Adipocyte (in vitro differentiated cells): Measurements from ENCODE around the gene OAS2.

ENCODE experiments used
- DNase-seq: peaks from one replicate; pipeline ENCODE4 v3.0.0-alpha.2; 2015; ENCODE audit warnings: low read depth
- H3K27me3 ChIP-seq: replicated peaks from 2 replicates; pipeline ENCODE4 v1.7.0; 2013; ENCODE audit warnings: mild to moderate bottlenecking, low read length, moderate library complexity; ENCODE audit not compliant: control insufficient read depth, insufficient read depth
- H3K36me3 ChIP-seq: 2 replicates; pipeline ENCODE4 v1.7.0; 2013; ENCODE audit warnings: low read length, mild to moderate bottlenecking, moderate library complexity; ENCODE audit not compliant: control insufficient read depth, insufficient read depth, severe bottlenecking
- H3K4me1 ChIP-seq: 2 replicates; pipeline ENCODE4 v1.7.0; 2013; ENCODE audit warnings: mild to moderate bottlenecking, low read length, moderate library complexity; ENCODE audit not compliant: control insufficient read depth, insufficient read depth
- H3K4me3 ChIP-seq: 2 replicates; pipeline ENCODE4 v1.7.0; 2013; ENCODE audit warnings: mild to moderate bottlenecking, low read length, moderate library complexity
- H3K9ac ChIP-seq: 2 replicates; pipeline ENCODE4 v1.7.0; 2013; ENCODE audit warnings: mild to moderate bottlenecking, low read length, moderate library complexity
- H3K9me3 ChIP-seq: 2 replicates; pipeline ENCODE4 v1.7.0; 2013; ENCODE audit warnings: mild to moderate bottlenecking, low read length, moderate library complexity; ENCODE audit not compliant: control insufficient read depth

Gene OAS2

GRCh38 chr12:112971248-112971647, 7.1 kb upstream of the OAS2 start:
- Histone ChIP-seq H3K4me3 (no peak overlapping the region), H3K9ac (no peak overlapping the region), H3K9me3 (no peaks in the 10 kb centered on the region), H3K36me3 (peaks cover 6% of the 10 kb centered on the region), H3K4me1 (no peaks in the 10 kb centered on the region), H3K27me3 (no peaks in the 10 kb centered on the region)
- no peak for DNase-seq

DNA sequence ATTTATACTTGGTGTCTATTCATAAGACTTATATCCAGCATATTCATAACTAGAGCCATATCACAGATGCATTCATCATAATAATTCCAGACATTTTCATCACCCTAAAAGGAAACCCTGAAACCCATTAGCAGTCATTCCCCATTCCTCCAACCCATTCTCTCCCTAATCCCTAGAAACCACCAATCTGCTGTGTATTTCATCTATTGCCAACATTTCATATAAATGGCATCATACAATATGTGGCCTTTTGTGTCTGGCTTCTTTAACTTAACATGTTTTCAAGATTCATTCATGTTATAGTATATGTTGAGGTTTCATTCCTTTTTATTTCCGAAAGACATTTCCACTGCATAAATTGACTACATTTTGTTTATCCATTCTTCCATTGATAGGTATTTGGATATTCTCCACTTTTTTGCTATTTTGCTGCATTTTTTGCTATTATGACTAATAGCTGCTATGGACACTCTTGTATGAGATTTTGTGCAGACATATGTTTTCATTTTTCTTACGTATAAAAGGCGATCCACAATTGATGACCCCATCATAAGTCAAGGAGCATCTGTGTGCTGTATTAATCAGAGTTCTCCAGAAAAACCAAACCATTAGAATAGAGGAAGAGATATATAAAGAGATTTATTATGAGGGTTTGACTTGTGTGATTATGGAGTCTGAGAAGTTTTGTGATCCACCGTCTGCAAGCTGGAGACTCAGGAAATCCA, 5.1 kb upstream of the OAS2 start:
- Histone ChIP-seq H3K9ac (no peak overlapping the region), H3K9me3 (no peaks in the 10 kb centered on the region), H3K4me3 (no peak overlapping the region), H3K36me3 (peaks cover 6% of the 10 kb centered on the region), H3K27me3 (no peaks in the 10 kb centered on the region), H3K4me1 (peaks cover 7% of the 10 kb centered on the region)
- no peak for DNase-seq

- no peak for DNase-seq
- Histone ChIP-seq H3K36me3 (peaks cover 6% of the 10 kb centered on the region), H3K9me3 (no peaks in the 10 kb centered on the region), H3K4me3 (no peak overlapping the region), H3K9ac (no peak overlapping the region), H3K27me3 (no peaks in the 10 kb centered on the region), H3K4me1 (peaks cover 11% of the 10 kb centered on the region)
These were observed 4.5 kb upstream of the OAS2 start for GRCh38 chr12:112973818-112974231.

- no peaks in the 10 kb centered on the region for H3K9me3 ChIP-seq
- H3K27me3 ChIP-seq = no peaks in the 10 kb centered on the region
- H3K36me3 ChIP-seq = peaks cover 2% of the 10 kb centered on the region
- DNase-seq = no peak
- H3K9ac ChIP-seq = no peak overlapping the region
- H3K4me3 ChIP-seq = no peak overlapping the region
- H3K4me1 ChIP-seq = peaks cover 21% of the 10 kb centered on the region
These were observed 3.4 kb upstream of the OAS2 start for GRCh38 chr12:112974904-112975303.

DNA sequence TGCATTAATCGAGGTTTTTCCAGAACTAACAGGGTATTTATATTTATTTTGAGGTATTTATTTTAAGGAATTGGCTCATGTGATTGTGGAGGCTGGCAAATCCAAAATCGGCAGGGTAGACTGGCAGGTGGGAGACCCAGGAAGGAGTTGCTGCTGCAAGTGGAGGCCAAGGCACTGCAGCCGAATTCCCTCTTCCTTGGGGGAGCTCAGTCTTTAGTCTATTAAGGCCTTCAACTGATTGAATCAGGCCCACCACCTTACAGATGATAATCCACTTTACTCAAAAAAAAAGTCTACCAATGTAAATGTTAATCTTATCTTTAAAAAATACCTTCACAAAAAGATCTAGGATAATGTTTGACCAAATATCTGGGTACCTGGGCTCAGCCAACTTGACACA, 1.2 kb upstream of the OAS2 start:
- Histone ChIP-seq H3K9me3 (peaks cover 5% of the 10 kb centered on the region), H3K36me3 (no peaks in the 10 kb centered on the region), H3K4me3 (no peak overlapping the region), H3K9ac (no peak overlapping the region), H3K4me1 (peaks cover 21% of the 10 kb centered on the region), H3K27me3 (no peaks in the 10 kb centered on the region)
- no peak for DNase-seq

DNA sequence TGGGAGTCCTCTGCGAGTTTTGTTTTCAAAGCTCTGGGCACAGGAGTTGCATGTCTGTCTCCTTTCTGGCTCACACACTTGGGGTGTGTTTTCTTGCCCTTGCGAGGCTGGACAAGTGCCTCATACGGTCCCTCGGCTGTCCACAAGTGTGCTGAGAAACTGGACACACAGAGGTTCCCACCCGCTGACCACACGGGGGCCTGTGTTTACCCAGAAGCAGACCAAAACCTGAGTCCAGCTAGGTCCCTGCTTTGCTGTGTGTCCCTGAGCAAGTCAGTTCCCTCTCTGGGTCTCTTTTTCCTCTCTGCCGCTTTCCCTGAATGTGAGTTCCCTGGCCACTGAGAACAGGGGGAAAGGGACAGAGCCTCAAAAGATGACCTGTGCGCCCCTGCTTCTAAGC, 678 bp upstream of the OAS2 start:
- no peak for DNase-seq

GRCh38 chr12:112979041-112979680, 842 bp downstream of the OAS2 start:
- peak overlapping the region; percentile 90 for H3K9ac ChIP-seq
- H3K4me1 ChIP-seq = peaks cover 21% of the 10 kb centered on the region
- no peak for DNase-seq
- peak overlapping the region; percentile 88 for H3K4me3 ChIP-seq
- no peaks in the 10 kb centered on the region for H3K36me3 ChIP-seq
- peaks cover 8% of the 10 kb centered on the region for H3K9me3 ChIP-seq
- no peaks in the 10 kb centered on the region for H3K27me3 ChIP-seq

More for the DNA sequence above, 678 bp upstream of the OAS2 start:
- Histone ChIP-seq H3K4me1 (peaks cover 21% of the 10 kb centered on the region), H3K36me3 (no peaks in the 10 kb centered on the region), H3K9ac (peak overlapping the region; percentile 90), H3K9me3 (peaks cover 8% of the 10 kb centered on the region), H3K4me3 (peak overlapping the region; percentile 88), H3K27me3 (no peaks in the 10 kb centered on the region)

DNA sequence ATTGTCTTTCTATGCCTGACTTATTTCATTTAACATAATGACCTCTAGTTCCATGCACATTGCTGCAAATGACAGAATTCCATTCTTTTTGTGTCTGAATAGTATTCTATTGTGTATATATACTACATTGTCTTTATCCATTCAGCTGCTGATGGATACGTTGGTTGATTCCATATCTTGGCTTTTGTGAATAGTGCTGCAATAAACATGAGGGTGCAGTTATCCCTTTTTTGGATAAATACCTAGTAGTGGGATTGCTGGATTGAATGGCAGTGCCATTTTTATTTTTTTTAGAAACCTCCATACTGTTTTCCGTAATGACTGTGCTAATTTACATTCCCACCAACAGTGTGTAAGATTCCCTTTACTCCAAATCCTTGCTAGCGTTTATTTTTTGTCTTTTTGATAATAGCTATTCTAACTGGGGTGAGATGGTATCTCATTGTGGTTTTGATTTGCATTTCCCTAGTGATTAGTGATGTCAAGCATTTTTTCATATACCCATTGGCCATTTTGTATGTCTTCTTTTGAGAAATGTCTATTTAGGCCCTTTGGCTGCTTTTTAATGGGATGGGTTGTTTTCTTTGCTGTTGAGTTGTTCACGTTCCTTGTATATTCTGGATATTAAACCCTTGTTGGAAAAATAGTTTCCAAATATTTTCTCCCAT, 2.3 kb downstream of the OAS2 start:
- Histone ChIP-seq H3K4me3 (peak overlapping the region; percentile 44), H3K4me1 (peaks cover 21% of the 10 kb centered on the region), H3K9me3 (peaks cover 15% of the 10 kb centered on the region), H3K27me3 (no peaks in the 10 kb centered on the region), H3K9ac (no peak overlapping the region), H3K36me3 (no peaks in the 10 kb centered on the region)
- DNase-seq = no peak

DNA sequence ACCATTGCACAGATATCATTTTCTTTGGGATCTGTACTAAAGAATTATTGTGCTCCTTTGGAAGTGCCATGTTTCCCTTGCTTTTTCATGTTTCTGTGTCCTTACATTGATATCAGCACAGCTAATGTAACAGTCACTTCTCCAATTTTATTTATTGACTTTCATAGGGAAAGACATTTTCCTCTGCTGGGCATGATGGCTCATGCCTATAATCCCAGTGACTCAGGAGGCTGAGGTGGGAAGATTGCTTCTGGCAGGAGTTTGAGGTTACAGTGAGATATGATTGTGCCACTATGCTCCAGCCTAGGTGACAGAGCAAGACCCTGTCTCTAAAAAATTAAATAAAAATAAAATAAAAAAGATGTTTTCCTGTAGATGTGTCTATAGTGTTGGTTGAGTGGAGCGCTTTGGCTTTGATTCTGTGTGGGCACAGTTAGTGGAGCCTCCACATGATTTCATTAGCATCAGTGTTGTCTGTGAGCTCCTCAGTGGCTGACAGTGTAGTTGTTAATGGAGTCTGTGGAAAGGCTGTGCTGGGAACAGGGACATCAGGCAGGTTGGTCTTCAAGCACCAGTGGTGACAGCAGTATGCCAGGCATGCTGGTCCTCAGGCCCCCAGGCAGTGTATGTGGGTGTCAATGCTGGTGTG, 7.4 kb downstream of the OAS2 start:
- no peaks in the 10 kb centered on the region for H3K36me3 ChIP-seq
- H3K9ac ChIP-seq = no peak overlapping the region
- H3K4me3 ChIP-seq = no peak overlapping the region
- DNase-seq = no peak
- H3K9me3 ChIP-seq = peaks cover 15% of the 10 kb centered on the region
- H3K4me1 ChIP-seq = no peaks in the 10 kb centered on the region
- no peaks in the 10 kb centered on the region for H3K27me3 ChIP-seq

- H3K9ac ChIP-seq = no peak overlapping the region
- H3K4me1 ChIP-seq = no peaks in the 10 kb centered on the region
- peaks cover 15% of the 10 kb centered on the region for H3K9me3 ChIP-seq
- H3K27me3 ChIP-seq = no peaks in the 10 kb centered on the region
- H3K36me3 ChIP-seq = no peaks in the 10 kb centered on the region
- H3K4me3 ChIP-seq = no peak overlapping the region
- DNase-seq = no peak
These were observed 8.0 kb downstream of the OAS2 start for GRCh38 chr12:112986291-112986800.

- Histone ChIP-seq H3K9me3 (peaks cover 7% of the 10 kb centered on the region), H3K9ac (no peak overlapping the region), H3K36me3 (no peaks in the 10 kb centered on the region), H3K27me3 (no peaks in the 10 kb centered on the region), H3K4me1 (no peaks in the 10 kb centered on the region), H3K4me3 (no peak overlapping the region)
- no peak for DNase-seq
These were observed 9.2 kb downstream of the OAS2 start for GRCh38 chr12:112987561-112987960.
